CD4-positive, alpha-beta T cell (primary cell): ENCODE measurements around the gene ARHGEF10L. TPM values are rescaled to one million over a fixed set of nuclear protein-coding genes. Genes with fewer than 3 reads are reported as not detected.

Source experiments
- ATAC-seq: fragments of 200-7000 bp; cut with Tn5 transposase; one replicate; pipeline ENCODE4 v1.10.0; 2022; ENCODE audit warnings: mild to moderate bottlenecking; ENCODE audit not compliant: poor library complexity
- CTCF ChIA-PET: fragments of 350-600 bp; sonication (Branson Sonifier 250); formaldehyde crosslinking; loops from one replicate; lab custom pipeline; 2021; ENCODE audit warnings: antibody characterized with exemption, inconsistent platforms; lab: Charles Lee
- POLR2A ChIA-PET: fragments of 350-600 bp; sonication (Branson Sonifier 250); formaldehyde crosslinking; loops from one replicate; lab custom pipeline; 2021; ENCODE audit warnings: antibody characterized with exemption, inconsistent platforms; lab: Charles Lee
- DNase-seq, 14 experiments: peaks; one replicate each; pipeline ENCODE4 v3.0.0-alpha.2; 2013 to 2020; ENCODE audit warnings: mixed read lengths in 2 of 14
- H3K27ac ChIP-seq, 2 donors: one replicate each; pipeline versions ENCODE4 v1.5.1 to v1.7.0; 2013; ENCODE audit warnings: low read length in 2 of 2, low read depth in 1 of 2, mild to moderate bottlenecking in 1 of 2
- H3K27me3 ChIP-seq, 2 experiments: 1 replicate in 1 of 2; 2 replicates in 1 of 2; pipeline versions ENCODE4 v1.6.1 to v1.7.0; 2013; ENCODE audit warnings: low read length in 2 of 2, control low read depth in 1 of 2, mild to moderate bottlenecking in 1 of 2, moderate library complexity in 1 of 2; ENCODE audit not compliant: insufficient read depth in 2 of 2, control insufficient read depth in 1 of 2
- H3K36me3 ChIP-seq: one replicate; pipeline ENCODE4 v1.6.1; 2013; ENCODE audit warnings: low read length, control low read depth; ENCODE audit not compliant: insufficient read depth
- H3K4me1 ChIP-seq: one replicate; pipeline ENCODE4 v1.6.1; 2013; ENCODE audit warnings: low read length, control low read depth; ENCODE audit not compliant: insufficient read depth
- H3K4me3 ChIP-seq: one replicate; pipeline ENCODE4 v1.5.1; 2013; ENCODE audit warnings: mild to moderate bottlenecking, low read length, moderate library complexity
- H3K9me3 ChIP-seq, 2 experiments: 1 replicate in 1 of 2; 2 replicates in 1 of 2; pipeline versions ENCODE4 v1.6.1 to v1.7.0; 2013; ENCODE audit warnings: low read length in 2 of 2, mild to moderate bottlenecking in 2 of 2, control low read depth in 1 of 2, moderate library complexity in 1 of 2; ENCODE audit not compliant: control insufficient read depth in 1 of 2, insufficient read depth in 1 of 2
- H3K27ac Mint-ChIP-seq: one replicate; pipeline ENCODE4 v1.8.0; 2020; ENCODE audit warnings: mixed read lengths
- H3K27me3 Mint-ChIP-seq: one replicate; pipeline ENCODE4 v1.8.0; 2021; ENCODE audit warnings: mixed read lengths
- H3K36me3 Mint-ChIP-seq: one replicate; pipeline ENCODE4 v1.8.0; 2021; ENCODE audit warnings: low read depth, mixed read lengths
- H3K4me1 Mint-ChIP-seq: one replicate; pipeline ENCODE4 v1.8.0; 2021; ENCODE audit warnings: low read depth, mixed read lengths
- H3K4me3 Mint-ChIP-seq: one replicate; pipeline ENCODE4 v1.8.0; 2020; ENCODE audit warnings: mild to moderate bottlenecking, mixed read lengths
- H3K9me3 Mint-ChIP-seq: one replicate; pipeline ENCODE4 v1.8.0; 2020; ENCODE audit warnings: mixed read lengths
- intact Hi-C, 2 experiments: fragments of 100-400 bp; cut with DNase I in 1 of 2; cut with micrococcal nuclease in 1 of 2; formaldehyde crosslinking; loops; one replicate each; pipeline versions ENCODE4 v1.15.1 to v1.9.0; 2023 to 2025; cut with DNase I, micrococcal nuclease
- total RNA-seq, 174 experiments: library from RNA in 2 of 174; stranded (reverse) in 2 of 174; gene quantifications; one replicate each; pipeline ENCODE4 v1.2.3 and lab custom pipeline; 2021 to 2026
- TF ChIP-seq, protein P1 (sequence below): fragments of 200-600 bp; IDR thresholded peaks from one replicate; pipeline ENCODE4 v1.8.0; 2022; ENCODE audit warnings: antibody characterized with exemption, mild to moderate bottlenecking

The ARHGEF10L gene
- total RNA-seq, 2 experiments from 2014 or later = 0.11 to 0.22 TPM

DNA sequence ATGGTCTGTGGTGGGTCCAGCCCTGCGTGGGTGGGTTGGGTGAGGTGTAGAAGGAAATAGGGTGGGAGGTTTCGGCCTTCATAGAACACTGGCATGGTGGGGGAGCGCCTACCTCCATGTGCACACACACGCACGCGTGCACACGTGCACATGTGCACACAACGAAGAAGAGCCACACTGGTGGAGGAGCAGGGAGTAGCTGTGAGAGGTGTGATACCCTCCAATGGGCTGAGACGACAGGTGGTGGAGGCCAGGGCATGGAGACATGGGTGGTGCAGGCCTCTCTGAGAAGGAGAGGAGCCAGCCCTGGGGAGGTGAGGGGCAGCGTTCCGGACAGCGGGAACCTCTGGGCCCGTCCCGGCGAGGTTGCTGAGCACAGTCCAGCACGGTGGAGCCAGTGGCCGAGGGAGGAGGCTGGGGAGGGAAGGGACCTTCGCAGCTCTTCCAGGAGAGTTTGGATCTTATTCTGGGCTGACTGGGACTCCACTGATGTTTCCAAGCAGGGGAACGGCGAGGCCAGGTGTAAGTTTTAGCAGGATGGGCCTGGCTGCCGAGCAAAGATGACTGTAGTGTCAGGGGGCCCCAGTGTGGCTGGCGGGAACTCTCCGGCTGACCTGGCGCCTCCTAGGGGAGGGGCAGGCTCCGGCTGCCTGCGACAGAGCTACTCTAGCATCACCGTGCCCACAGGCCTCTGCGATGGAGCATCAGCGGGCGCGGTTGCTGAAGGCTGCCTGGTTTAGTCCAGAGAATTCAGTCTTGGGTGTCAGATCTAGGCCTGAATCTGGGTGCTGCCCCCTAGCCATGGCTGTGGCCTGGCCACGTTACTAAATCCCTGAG is 107.2 kb downstream of the ARHGEF10L start:
- H3K9me3 ChIP-seq = no peaks in the 10 kb centered on the region
- Mint-ChIP-seq H3K9me3 (no peaks in the 10 kb centered on the region), H3K27ac (no peak overlapping the region), H3K36me3 (no peaks in the 10 kb centered on the region), H3K27me3 (no peaks in the 10 kb centered on the region), H3K4me1 (no peaks in the 10 kb centered on the region), H3K4me3 (no peak overlapping the region)
- intact Hi-C loops = no loop called here
- no peak for ATAC-seq
- H3K36me3 ChIP-seq = no peaks in the 10 kb centered on the region
- TF ChIP-seq, protein P1, sequence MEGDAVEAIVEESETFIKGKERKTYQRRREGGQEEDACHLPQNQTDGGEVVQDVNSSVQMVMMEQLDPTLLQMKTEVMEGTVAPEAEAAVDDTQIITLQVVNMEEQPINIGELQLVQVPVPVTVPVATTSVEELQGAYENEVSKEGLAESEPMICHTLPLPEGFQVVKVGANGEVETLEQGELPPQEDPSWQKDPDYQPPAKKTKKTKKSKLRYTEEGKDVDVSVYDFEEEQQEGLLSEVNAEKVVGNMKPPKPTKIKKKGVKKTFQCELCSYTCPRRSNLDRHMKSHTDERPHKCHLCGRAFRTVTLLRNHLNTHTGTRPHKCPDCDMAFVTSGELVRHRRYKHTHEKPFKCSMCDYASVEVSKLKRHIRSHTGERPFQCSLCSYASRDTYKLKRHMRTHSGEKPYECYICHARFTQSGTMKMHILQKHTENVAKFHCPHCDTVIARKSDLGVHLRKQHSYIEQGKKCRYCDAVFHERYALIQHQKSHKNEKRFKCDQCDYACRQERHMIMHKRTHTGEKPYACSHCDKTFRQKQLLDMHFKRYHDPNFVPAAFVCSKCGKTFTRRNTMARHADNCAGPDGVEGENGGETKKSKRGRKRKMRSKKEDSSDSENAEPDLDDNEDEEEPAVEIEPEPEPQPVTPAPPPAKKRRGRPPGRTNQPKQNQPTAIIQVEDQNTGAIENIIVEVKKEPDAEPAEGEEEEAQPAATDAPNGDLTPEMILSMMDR = no peak
- ChIA-PET POLR2A (no interaction called here), CTCF (no interaction called here)
- H3K4me1 ChIP-seq = no peaks in the 10 kb centered on the region
- DNase-seq = no peak
- H3K4me3 ChIP-seq = no peak overlapping the region
- H3K27ac ChIP-seq = no peak overlapping the region
- no peaks in the 10 kb centered on the region for H3K27me3 ChIP-seq

DNA sequence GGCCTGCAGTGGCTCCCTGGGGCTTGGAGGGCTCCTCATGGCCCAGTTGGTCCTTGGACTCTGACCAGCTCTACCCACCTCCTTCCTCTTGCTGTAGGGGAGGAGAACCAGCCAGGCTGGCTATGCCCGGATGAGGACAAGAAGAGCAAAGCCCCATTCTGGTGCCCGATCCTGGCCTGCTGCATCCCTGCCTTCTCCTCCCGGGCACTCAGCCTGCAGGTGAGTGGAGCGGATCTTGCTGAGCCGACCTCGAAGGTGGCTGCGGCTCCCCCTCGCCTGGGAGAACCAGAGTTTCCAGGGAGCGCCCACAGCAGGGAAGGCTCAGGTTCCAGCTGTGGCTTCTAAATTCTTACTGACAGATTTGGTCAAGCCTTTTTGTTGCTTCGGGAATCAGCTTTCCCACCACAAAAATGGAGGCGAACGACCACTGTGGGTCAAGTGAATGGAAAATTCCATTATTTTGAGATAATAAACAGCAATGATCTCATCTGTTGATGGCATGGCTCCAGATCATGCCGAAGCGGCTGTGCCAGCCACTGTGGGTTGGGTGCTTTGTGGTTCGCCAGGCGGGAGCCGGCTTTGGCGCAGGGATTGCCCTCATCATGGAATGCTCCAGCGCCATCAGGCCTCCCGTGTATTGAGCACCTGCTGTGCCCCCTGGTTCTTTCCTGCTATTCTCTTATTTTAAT is 109.1 kb downstream of the ARHGEF10L start:
- Histone ChIP-seq H3K4me3 (no peak overlapping the region), H3K27me3 (no peaks in the 10 kb centered on the region), H3K27ac (no peak overlapping the region), H3K36me3 (no peaks in the 10 kb centered on the region), H3K9me3 (no peaks in the 10 kb centered on the region), H3K4me1 (no peaks in the 10 kb centered on the region)
- Mint-ChIP-seq H3K4me3 (no peak overlapping the region), H3K27me3 (no peaks in the 10 kb centered on the region), H3K27ac (no peak overlapping the region), H3K36me3 (no peaks in the 10 kb centered on the region), H3K9me3 (no peaks in the 10 kb centered on the region), H3K4me1 (no peaks in the 10 kb centered on the region)
- intact Hi-C loops = no loop called here
- ATAC-seq = no peak
- ChIA-PET POLR2A (no interaction called here), CTCF (no interaction called here)
- TF ChIP-seq, protein P1 = no peak
- no peak for DNase-seq

DNA sequence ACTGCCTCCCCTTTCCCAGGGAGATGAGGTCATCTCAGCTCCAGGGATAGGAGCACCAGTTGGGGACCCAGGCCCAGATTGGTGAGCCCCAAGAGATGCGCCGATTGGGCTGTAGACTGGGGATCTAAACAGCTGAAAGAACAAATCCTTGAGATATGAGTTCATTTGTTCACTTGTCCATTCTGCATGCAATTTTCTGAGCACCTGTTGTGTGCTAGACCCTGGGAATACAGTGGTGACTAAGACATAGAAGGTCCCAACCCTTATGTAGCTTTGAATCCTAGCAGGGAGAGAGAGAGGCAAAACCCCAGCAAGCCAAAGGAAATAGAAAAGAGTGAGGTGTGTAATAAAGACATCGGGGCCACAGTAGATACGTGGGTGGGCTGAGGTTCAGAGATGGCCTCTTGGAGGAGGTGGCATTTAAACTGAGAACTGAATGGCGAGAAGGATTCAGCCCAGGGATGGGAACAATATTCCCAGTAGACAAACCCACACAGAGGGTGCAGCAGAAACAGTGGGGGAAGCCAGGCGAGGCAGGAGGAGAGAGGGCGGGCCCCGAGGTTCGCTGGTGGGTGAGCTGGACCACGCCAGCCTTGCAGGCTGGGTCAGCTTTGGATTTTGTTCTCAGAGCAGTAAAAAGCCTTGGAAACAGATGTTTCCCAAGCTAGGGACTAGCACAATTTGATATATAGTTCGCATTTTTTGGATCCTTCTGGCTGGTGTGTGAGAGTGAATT is 110.0 kb downstream of the ARHGEF10L start:
- Histone ChIP-seq H3K36me3 (no peaks in the 10 kb centered on the region), H3K4me1 (no peaks in the 10 kb centered on the region), H3K27me3 (no peaks in the 10 kb centered on the region), H3K27ac (no peak overlapping the region), H3K9me3 (no peaks in the 10 kb centered on the region), H3K4me3 (no peak overlapping the region)
- DNase-seq (no peak), ATAC-seq (no peak)
- POLR2A ChIA-PET = no interaction called here
- Mint-ChIP-seq H3K27ac (no peak overlapping the region), H3K9me3 (no peaks in the 10 kb centered on the region), H3K36me3 (no peaks in the 10 kb centered on the region), H3K4me1 (no peaks in the 10 kb centered on the region), H3K27me3 (no peaks in the 10 kb centered on the region), H3K4me3 (no peak overlapping the region)
- CTCF ChIA-PET = no interaction called here
- TF ChIP-seq, protein P1 = no peak
- intact Hi-C loops = loop anchor here in 1 of 2 experiments (5.0 kb wide), 1 partner anchor 933 kb away; no protein-coding TSS in a partner anchor
